Activated CD8-positive, alpha-beta T cell treated with anti-CD3 and anti-CD28 coated beads for 36 hours (primary cell): ENCODE results near the gene C16orf74. TPM values are rescaled to one million over a fixed set of nuclear protein-coding genes. Genes with fewer than 3 reads are reported as not detected.
A peak's percentile ranks its signal among the peaks of the same experiment; 100 is the strongest.

Experiments
- ATAC-seq: fragments of 200-7000 bp; cut with Tn5 transposase; one replicate; pipeline ENCODE4 v1.10.0; 2021; ENCODE audit warnings: mild to moderate bottlenecking, moderate library complexity
- CTCF ChIA-PET: fragments of 350-600 bp; sonication (Branson Sonifier 250); formaldehyde crosslinking; loops from one replicate; lab custom pipeline; 2021; ENCODE audit warnings: antibody characterized with exemption; lab: Charles Lee
- POLR2A ChIA-PET: fragments of 350-600 bp; sonication (Branson Sonifier 250); formaldehyde crosslinking; loops from one replicate; lab custom pipeline; 2021; ENCODE audit warnings: antibody characterized with exemption; lab: Charles Lee
- DNase-seq: peaks from one replicate; pipeline ENCODE4 v3.0.0-alpha.2; 2020
- H3K27ac Mint-ChIP-seq: one replicate; pipeline ENCODE4 v1.8.0; 2021; ENCODE audit warnings: mild to moderate bottlenecking, mixed read lengths
- H3K27me3 Mint-ChIP-seq: one replicate; pipeline ENCODE4 v1.8.0; 2021; ENCODE audit warnings: mixed read lengths
- H3K36me3 Mint-ChIP-seq: one replicate; pipeline ENCODE4 v1.8.0; 2021; ENCODE audit warnings: low read depth, mixed read lengths
- H3K4me1 Mint-ChIP-seq: one replicate; pipeline ENCODE4 v1.8.0; 2021; ENCODE audit warnings: low read depth, mixed read lengths
- H3K4me3 Mint-ChIP-seq: one replicate; pipeline ENCODE4 v1.8.0; 2021; ENCODE audit warnings: mild to moderate bottlenecking, moderate library complexity, mixed read lengths
- H3K9me3 Mint-ChIP-seq: one replicate; pipeline ENCODE4 v1.8.0; 2021; ENCODE audit warnings: mixed read lengths
- intact Hi-C: fragments of 100-400 bp; cut with micrococcal nuclease; formaldehyde crosslinking; loops from one replicate; pipeline ENCODE4 v1.10.0; 2022
- total RNA-seq, 2 experiments: library from RNA; stranded (reverse); gene quantifications; one replicate each; pipeline ENCODE4 v1.2.3, GENCODE V29; 2021
- TF ChIP-seq, protein P1 (sequence below): fragments of 200-600 bp; IDR thresholded peaks from one replicate; pipeline ENCODE4 v1.8.0; 2022; ENCODE audit warnings: antibody characterized with exemption, mild to moderate bottlenecking

The C16orf74 gene
- total RNA-seq, 2 experiments from 2014 or later = 1.1 to 1.4 TPM

DNA sequence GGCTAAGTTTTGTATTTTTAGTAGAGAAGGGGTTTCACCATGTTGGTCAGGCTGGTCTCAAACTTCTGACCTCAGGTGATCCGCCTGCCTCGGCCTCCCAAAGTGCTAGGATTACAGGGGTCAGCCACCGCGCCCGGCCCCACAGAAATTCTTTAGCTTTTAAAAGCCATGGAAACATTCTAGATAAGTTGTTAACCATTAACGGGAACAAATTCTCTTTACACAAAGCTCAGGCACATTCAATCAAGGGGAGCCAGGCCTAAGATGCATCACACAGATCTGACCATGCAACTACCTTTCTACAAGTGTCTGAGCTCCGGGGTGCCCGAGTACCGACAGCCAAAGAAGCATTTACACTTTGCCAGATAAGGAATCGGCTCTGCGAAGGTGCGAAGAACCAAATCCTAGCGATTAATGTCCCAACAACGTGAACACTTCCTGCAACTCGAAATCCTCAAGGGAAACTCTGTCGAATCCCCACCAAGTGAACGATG, 47.4 kb upstream of the C16orf74 start:
- TF ChIP-seq, protein P1, sequence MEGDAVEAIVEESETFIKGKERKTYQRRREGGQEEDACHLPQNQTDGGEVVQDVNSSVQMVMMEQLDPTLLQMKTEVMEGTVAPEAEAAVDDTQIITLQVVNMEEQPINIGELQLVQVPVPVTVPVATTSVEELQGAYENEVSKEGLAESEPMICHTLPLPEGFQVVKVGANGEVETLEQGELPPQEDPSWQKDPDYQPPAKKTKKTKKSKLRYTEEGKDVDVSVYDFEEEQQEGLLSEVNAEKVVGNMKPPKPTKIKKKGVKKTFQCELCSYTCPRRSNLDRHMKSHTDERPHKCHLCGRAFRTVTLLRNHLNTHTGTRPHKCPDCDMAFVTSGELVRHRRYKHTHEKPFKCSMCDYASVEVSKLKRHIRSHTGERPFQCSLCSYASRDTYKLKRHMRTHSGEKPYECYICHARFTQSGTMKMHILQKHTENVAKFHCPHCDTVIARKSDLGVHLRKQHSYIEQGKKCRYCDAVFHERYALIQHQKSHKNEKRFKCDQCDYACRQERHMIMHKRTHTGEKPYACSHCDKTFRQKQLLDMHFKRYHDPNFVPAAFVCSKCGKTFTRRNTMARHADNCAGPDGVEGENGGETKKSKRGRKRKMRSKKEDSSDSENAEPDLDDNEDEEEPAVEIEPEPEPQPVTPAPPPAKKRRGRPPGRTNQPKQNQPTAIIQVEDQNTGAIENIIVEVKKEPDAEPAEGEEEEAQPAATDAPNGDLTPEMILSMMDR = no peak
- H3K4me1 Mint-ChIP-seq = peaks cover 59% of the 10 kb centered on the region
- POLR2A ChIA-PET = interaction anchor here (0.6 to 2.5 kb wide), 5 partner anchors 11 to 1559 kb away, joined by 3 to 6 read pairs (median 4); no protein-coding TSS in a partner anchor
- intact Hi-C loops = no loop called here
- H3K4me3 Mint-ChIP-seq = peak overlapping the region; percentile 89
- peak overlapping the region; percentile 75 for H3K27ac Mint-ChIP-seq
- no peaks in the 10 kb centered on the region for H3K9me3 Mint-ChIP-seq
- H3K36me3 Mint-ChIP-seq = peaks cover 56% of the 10 kb centered on the region
- CTCF ChIA-PET = interaction anchor here (0.5 to 3.1 kb wide), 6 partner anchors 10 to 182 kb away, joined by 3 to 12 read pairs (median 3); no protein-coding TSS in a partner anchor
- DNase-seq (no peak), ATAC-seq (no peak)
- H3K27me3 Mint-ChIP-seq = no peaks in the 10 kb centered on the region

DNA sequence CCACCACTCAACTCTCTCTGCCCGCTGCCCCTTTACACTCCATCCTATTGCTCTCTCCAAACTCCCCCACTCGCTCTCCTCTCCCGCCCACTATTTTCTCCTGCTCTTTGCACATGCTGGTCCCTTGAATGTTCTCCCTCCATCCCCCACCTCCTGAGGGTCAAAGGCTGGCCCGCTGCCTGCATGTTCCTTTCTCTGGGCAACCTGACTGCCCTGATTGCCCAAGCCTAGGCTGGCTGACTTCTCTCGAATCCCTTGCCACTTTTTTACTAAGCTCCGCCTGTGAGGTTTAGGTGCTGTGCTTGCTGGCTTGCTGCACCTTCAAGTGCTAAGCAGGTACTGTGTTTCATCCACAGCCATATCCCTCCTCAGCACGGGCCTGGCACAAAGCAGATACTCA, 45.7 kb upstream of the C16orf74 start:
- no peak overlapping the region for H3K27ac Mint-ChIP-seq

DNA sequence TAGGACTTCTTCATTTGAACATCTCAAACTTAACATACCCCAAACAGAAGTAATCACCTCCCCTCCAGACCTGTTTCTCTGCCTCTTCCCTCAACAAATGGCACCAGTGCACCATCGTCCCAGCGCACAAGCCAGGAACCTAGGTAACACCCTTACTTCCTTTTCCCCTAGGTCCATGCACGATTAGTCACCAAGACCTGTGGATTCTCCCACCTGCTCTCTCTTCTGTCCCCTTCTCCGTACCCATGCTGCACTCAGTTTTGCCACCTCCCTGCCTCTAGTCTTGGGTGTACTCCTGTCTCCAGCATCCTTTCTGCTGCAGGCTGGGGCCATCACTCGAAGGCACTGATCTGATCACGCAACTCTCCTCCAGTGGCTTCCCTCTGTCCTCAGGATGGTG, 45.3 kb upstream of the C16orf74 start:
- POLR2A ChIA-PET = no interaction called here
- H3K27me3 Mint-ChIP-seq = no peaks in the 10 kb centered on the region
- H3K4me3 Mint-ChIP-seq = no peak overlapping the region
- H3K9me3 Mint-ChIP-seq = no peaks in the 10 kb centered on the region
- no peak overlapping the region for H3K27ac Mint-ChIP-seq
- TF ChIP-seq, protein P1 = no peak
- H3K36me3 Mint-ChIP-seq = peaks cover 56% of the 10 kb centered on the region
- CTCF ChIA-PET = interaction anchor here (3.1 kb wide), 1 partner anchor 25 kb away, joined by 12 read pairs; no protein-coding TSS in a partner anchor
- H3K4me1 Mint-ChIP-seq = peaks cover 63% of the 10 kb centered on the region
- intact Hi-C loops = no loop called here
- DNase-seq (no peak), ATAC-seq (no peak)

More for the DNA sequence above, 45.7 kb upstream of the C16orf74 start:
- POLR2A ChIA-PET = interaction anchor here (2.5 kb wide), 1 partner anchor 14 kb away, joined by 6 read pairs; no protein-coding TSS in a partner anchor
- peaks cover 63% of the 10 kb centered on the region for H3K4me1 Mint-ChIP-seq
- ATAC-seq (no peak), DNase-seq (no peak)
- TF ChIP-seq, protein P1 = no peak
- no peaks in the 10 kb centered on the region for H3K27me3 Mint-ChIP-seq
- H3K36me3 Mint-ChIP-seq = peaks cover 57% of the 10 kb centered on the region
- intact Hi-C loops = no loop called here
- no peak overlapping the region for H3K4me3 Mint-ChIP-seq
- CTCF ChIA-PET = interaction anchor here (1.5 to 3.1 kb wide), 2 partner anchors 23 to 25 kb away, joined by 5 to 12 read pairs; no protein-coding TSS in a partner anchor
- no peaks in the 10 kb centered on the region for H3K9me3 Mint-ChIP-seq

DNA sequence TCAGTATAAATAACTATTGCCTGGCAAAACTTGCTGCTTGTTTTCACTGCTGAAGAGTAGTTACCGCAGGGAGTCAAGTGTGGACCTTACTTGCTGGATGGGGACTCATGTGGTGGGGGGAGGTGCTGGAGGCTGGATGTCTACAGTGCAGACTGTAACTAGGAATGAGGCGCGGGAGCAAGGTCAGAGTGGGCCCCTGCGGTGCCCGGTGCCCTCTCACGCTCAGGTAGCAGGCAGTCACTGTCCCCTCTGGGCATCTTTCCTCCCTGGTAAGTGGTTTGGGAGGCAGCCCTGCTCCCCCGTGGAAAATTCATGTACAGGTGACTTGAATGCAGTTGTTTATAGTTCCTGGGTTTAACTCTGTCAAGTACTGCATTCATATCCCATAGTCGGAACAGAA, 43.8 kb upstream of the C16orf74 start:
- ATAC-seq = no peak
- Mint-ChIP-seq H3K4me3 (no peak overlapping the region), H3K27me3 (no peaks in the 10 kb centered on the region), H3K36me3 (peaks cover 52% of the 10 kb centered on the region), H3K9me3 (no peaks in the 10 kb centered on the region), H3K27ac (no peak overlapping the region), H3K4me1 (peaks cover 65% of the 10 kb centered on the region)
- DNase-seq = no peak
- POLR2A ChIA-PET = no interaction called here
- CTCF ChIA-PET = no interaction called here
- TF ChIP-seq, protein P1 = no peak
- intact Hi-C loops = no loop called here

DNA sequence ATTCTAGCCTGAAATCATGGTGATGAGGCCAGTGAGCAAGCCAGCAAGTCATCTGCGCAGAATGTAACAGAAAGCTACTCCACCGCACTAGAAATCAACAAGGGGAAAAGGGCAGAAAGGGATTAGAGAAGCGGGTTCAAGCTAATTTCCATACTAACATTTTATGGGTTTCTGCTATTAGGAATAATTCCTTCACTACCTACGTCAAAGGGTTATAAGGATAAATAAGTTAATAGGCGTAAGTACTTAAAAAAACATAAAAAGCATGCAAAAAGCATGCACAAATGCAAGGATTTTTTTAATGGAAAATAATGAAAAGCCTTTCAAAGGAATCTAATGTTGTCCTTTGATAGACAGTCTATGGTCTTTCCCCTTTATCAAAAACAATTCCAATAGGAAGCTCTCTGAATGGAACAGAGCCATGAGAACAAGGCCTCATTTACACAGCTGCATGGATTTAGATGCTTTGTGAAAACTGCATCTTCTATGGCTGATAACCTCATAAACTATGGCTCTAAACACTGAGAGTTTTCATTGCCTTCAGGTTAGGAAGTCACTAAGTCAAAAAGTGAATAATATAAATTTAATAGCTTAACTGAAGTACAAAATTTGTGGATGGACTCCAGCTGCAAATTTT, 42.9 kb upstream of the C16orf74 start:
- POLR2A ChIA-PET = interaction anchor here (0.6 kb wide), 1 partner anchor 991 kb away, joined by 3 read pairs; no protein-coding TSS in a partner anchor
- no peak overlapping the region for H3K27ac Mint-ChIP-seq
- intact Hi-C loops = no loop called here
- H3K27me3 Mint-ChIP-seq = no peaks in the 10 kb centered on the region
- H3K4me3 Mint-ChIP-seq = no peak overlapping the region
- peaks cover 66% of the 10 kb centered on the region for H3K4me1 Mint-ChIP-seq
- peaks cover 56% of the 10 kb centered on the region for H3K36me3 Mint-ChIP-seq
- CTCF ChIA-PET = interaction anchor here (0.9 to 1.0 kb wide), 2 partner anchors 28 to 134 kb away, joined by 3 to 4 read pairs; no protein-coding TSS in a partner anchor
- DNase-seq = no peak
- TF ChIP-seq, protein P1 = no peak
- no peak for ATAC-seq
- no peaks in the 10 kb centered on the region for H3K9me3 Mint-ChIP-seq
